ENCODE data around the gene PAX3. TPM values are rescaled to one million over a fixed set of nuclear protein-coding genes. Genes with fewer than 3 reads are reported as not detected.

The PAX3 gene
- total RNA-seq, 1 donor from 2014 or later: not detected

DNA sequence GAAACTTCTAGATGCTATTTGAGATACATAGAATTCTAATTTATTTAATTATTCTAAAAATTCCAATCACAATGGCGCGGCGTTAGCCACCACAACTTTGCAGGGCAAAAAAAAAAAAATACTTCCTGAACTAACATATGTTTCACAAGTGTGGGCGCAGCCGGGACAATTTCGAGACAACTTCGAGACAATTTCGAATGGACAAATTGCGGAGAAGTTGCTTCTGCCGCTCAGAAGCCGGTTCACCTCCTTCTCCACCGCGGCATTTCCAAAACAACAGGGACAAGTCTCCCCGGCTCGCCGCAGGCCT lies 842 bp downstream of the PAX3 start:
- DNase-seq (ENCODE audit: low spot score): no peak
- Mint-ChIP-seq H3K4me3 (no peak overlapping the region), H3K4me1 (ENCODE audit: low read depth) (peaks cover 5% of the 10 kb centered on the region), H3K27ac (no peak overlapping the region), H3K36me3 (ENCODE audit: low read depth) (peaks cover 3% of the 10 kb centered on the region), H3K27me3 (ENCODE audit: insufficient read depth) (peaks cover 90% of the 10 kb centered on the region), H3K9me3 (peaks cover 7% of the 10 kb centered on the region)
- intact Hi-C loops (cut with micrococcal nuclease): loop anchor here (5.0 kb wide), 1 partner anchor 56 kb away; no protein-coding TSS in a partner anchor

DNA sequence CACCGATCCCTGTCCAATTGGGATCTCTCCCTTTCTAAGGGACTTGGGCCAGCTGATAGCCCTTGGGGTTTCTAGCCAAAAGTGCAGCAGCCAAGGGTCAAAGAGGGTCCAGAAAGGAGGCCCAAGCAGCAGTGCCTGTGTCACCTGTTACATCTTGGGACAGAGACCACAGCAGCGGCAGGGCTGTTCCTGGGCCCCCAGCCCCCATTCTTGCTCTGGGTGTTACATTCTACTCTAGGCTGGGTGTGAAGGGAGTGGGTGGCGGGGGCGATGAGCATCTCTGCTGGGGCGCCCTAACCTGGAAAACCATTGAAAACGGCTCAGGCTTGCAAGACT lies 1.2 kb downstream of the PAX3 start:
- peaks cover 5% of the 10 kb centered on the region for H3K4me1 Mint-ChIP-seq (ENCODE audit: low read depth)
- H3K27ac Mint-ChIP-seq: peak overlapping the region; percentile 34
- peaks cover 3% of the 10 kb centered on the region for H3K36me3 Mint-ChIP-seq (ENCODE audit: low read depth)
- intact Hi-C loops (cut with micrococcal nuclease): loop anchor here (2.0 to 5.0 kb wide), 2 partner anchors 17 to 55 kb away; no protein-coding TSS in a partner anchor
- no peak overlapping the region for H3K4me3 Mint-ChIP-seq
- H3K27me3 Mint-ChIP-seq (ENCODE audit: insufficient read depth): peaks cover 90% of the 10 kb centered on the region
- DNase-seq (ENCODE audit: low spot score): no peak
- H3K9me3 Mint-ChIP-seq: peaks cover 7% of the 10 kb centered on the region

GRCh38 chr2:222296911-222297599 lies 1.7 kb downstream of the PAX3 start:
- Mint-ChIP-seq H3K9me3 (peaks cover 7% of the 10 kb centered on the region), H3K4me1 (ENCODE audit: low read depth) (peaks cover 5% of the 10 kb centered on the region), H3K4me3 (peak overlapping the region; percentile 33), H3K27ac (peak overlapping the region; percentile 58), H3K27me3 (ENCODE audit: insufficient read depth) (peaks cover 90% of the 10 kb centered on the region), H3K36me3 (ENCODE audit: low read depth) (peaks cover 3% of the 10 kb centered on the region)
- intact Hi-C loops (cut with micrococcal nuclease): loop anchor here (2.0 to 5.0 kb wide), 2 partner anchors 18 to 55 kb away; no protein-coding TSS in a partner anchor
- no peak for DNase-seq (ENCODE audit: low spot score)

DNA sequence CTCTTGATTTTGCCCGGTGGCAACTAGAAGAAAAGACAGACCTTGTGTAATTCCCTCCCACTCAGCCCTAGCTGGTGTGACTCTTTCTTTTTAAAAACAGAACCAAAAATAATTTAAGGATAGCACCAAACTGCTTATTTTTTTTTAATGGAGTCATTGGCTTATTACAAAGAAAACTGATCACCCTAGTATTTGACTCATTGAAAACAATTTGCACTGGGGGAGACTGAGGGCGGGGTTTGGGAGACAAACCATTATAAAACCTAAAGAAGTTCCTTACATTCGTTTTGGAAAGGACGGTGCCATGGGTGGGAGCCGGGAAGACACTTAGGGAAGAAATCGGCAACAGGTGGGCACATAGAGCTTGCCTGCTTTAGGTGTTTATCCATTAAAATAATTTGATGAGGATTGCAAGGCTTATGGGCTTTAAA lies 2.5 kb downstream of the PAX3 start:
- H3K9me3 Mint-ChIP-seq: peaks cover 7% of the 10 kb centered on the region
- H3K4me1 Mint-ChIP-seq (ENCODE audit: low read depth): peaks cover 5% of the 10 kb centered on the region
- no peak for DNase-seq (ENCODE audit: low spot score)
- no peak overlapping the region for H3K4me3 Mint-ChIP-seq
- peaks cover 89% of the 10 kb centered on the region for H3K27me3 Mint-ChIP-seq (ENCODE audit: insufficient read depth)
- peak overlapping the region; percentile 8 for H3K27ac Mint-ChIP-seq
- intact Hi-C loops (cut with micrococcal nuclease): loop anchor here (2.0 to 5.0 kb wide), 2 partner anchors 18 to 54 kb away; no protein-coding TSS in a partner anchor
- H3K36me3 Mint-ChIP-seq (ENCODE audit: low read depth): peaks cover 3% of the 10 kb centered on the region

- Mint-ChIP-seq H3K4me3 (peak overlapping the region; percentile 67), H3K4me1 (ENCODE audit: low read depth) (peaks cover 5% of the 10 kb centered on the region), H3K27me3 (ENCODE audit: insufficient read depth) (peaks cover 85% of the 10 kb centered on the region), H3K36me3 (ENCODE audit: low read depth) (peaks cover 3% of the 10 kb centered on the region), H3K27ac (peak overlapping the region; percentile 85), H3K9me3 (peaks cover 7% of the 10 kb centered on the region)
- intact Hi-C loops (cut with micrococcal nuclease): loop anchor here (2.0 to 5.0 kb wide), 2 partner anchors 19 to 53 kb away; no protein-coding TSS in a partner anchor
- no peak for DNase-seq (ENCODE audit: low spot score)
These were observed 3.3 kb downstream of the PAX3 start for GRCh38 chr2:222295368-222296062.

DNA sequence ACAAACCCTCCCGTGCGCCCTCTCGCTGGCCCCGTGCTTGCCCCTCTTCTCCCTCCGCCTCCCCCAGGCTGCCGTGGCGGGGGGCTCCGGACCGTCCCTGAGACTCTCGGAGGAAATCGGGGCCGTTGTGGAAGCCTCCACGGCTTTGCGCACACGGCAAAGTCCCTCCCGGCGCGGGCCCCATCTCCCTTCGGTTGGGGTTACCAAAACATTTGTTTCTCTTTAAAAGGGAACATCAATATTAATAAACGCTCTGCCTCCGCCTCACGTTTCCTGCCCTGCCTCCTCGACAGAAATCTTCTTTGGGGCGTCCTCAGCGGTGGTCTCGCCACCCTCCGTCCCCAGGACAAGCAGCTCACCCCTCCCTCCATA lies 3.8 kb downstream of the PAX3 start:
- Mint-ChIP-seq H3K27ac (peak overlapping the region; percentile 85), H3K4me3 (peak overlapping the region; percentile 67), H3K4me1 (ENCODE audit: low read depth) (peaks cover 5% of the 10 kb centered on the region), H3K27me3 (ENCODE audit: insufficient read depth) (peaks cover 86% of the 10 kb centered on the region), H3K36me3 (ENCODE audit: low read depth) (peaks cover 5% of the 10 kb centered on the region), H3K9me3 (peaks cover 10% of the 10 kb centered on the region)
- intact Hi-C loops (cut with micrococcal nuclease): loop anchor here (5.0 kb wide), 1 partner anchor 53 kb away; no protein-coding TSS in a partner anchor
- no peak for DNase-seq (ENCODE audit: low spot score)

DNA sequence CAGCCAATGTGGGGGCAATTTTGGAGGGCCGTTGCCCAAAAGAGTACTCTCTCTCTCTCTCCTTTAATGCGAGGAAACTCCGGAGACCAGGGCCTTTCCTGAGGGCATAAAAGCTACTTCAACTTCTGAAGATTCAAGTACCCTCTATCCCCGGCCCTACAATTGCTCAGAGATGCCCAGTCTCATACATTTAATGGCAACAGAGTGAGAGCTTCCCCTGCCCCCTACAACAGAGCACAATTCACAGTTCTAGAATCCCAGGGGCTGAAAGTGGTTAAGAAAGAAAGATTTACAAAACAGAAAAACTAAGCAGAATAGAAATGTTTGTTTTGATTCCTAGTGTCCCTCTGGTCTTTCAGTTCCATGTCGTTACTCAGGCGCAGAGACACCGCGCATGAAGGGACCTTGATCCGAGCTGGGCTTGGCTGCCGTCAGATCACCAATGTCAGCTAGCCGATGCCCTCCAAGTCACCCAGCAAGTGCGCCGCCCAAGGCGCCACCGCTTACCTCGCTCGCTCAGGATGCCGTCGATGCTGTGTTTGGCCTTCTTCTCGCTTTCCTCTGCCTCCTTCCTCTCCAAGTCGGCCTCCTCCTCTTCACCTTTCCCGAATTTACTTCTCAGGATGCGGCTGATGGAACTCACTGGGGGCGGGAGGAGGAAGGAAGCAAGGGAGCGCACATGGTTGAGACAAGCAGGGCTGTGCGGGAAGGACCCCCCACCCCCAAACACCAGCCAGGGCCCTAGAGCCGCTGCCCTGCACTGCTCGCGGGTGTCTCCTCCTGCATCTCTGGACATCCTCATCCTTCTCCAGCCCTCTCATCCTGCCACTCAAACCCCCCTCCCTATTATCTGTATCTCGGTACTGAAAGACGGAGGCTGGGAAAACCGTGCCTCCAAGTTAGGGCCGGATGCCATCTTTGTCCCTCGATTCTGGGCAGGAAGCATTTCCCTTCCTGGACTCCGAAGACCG lies 4.9 kb downstream of the PAX3 start:
- Mint-ChIP-seq H3K4me3 (no peak overlapping the region), H3K36me3 (ENCODE audit: low read depth) (peaks cover 4% of the 10 kb centered on the region), H3K27ac (peak overlapping the region; percentile 29), H3K27me3 (ENCODE audit: insufficient read depth) (peaks cover 86% of the 10 kb centered on the region), H3K9me3 (peaks cover 6% of the 10 kb centered on the region), H3K4me1 (ENCODE audit: low read depth) (peaks cover 5% of the 10 kb centered on the region)
- DNase-seq (ENCODE audit: low spot score): no peak
- intact Hi-C loops (cut with micrococcal nuclease): no loop called here

- Mint-ChIP-seq H3K4me1 (ENCODE audit: low read depth) (peaks cover 5% of the 10 kb centered on the region), H3K27ac (no peak overlapping the region), H3K9me3 (peaks cover 4% of the 10 kb centered on the region), H3K27me3 (ENCODE audit: insufficient read depth) (peaks cover 92% of the 10 kb centered on the region), H3K4me3 (no peak overlapping the region), H3K36me3 (ENCODE audit: low read depth) (peaks cover 4% of the 10 kb centered on the region)
- intact Hi-C loops (cut with micrococcal nuclease): no loop called here
- DNase-seq (ENCODE audit: low spot score): no peak
These were observed 6.4 kb downstream of the PAX3 start for GRCh38 chr2:222292149-222293134.

GRCh38 chr2:222291485-222291841 lies 7.3 kb downstream of the PAX3 start:
- intact Hi-C loops (cut with micrococcal nuclease): no loop called here
- H3K9me3 Mint-ChIP-seq: peaks cover 4% of the 10 kb centered on the region
- no peak overlapping the region for H3K4me3 Mint-ChIP-seq
- peaks cover 5% of the 10 kb centered on the region for H3K4me1 Mint-ChIP-seq (ENCODE audit: low read depth)
- no peak overlapping the region for H3K27ac Mint-ChIP-seq
- H3K36me3 Mint-ChIP-seq (ENCODE audit: low read depth): peaks cover 4% of the 10 kb centered on the region
- no peak for DNase-seq (ENCODE audit: low spot score)
- H3K27me3 Mint-ChIP-seq (ENCODE audit: insufficient read depth): peaks cover 90% of the 10 kb centered on the region

DNA sequence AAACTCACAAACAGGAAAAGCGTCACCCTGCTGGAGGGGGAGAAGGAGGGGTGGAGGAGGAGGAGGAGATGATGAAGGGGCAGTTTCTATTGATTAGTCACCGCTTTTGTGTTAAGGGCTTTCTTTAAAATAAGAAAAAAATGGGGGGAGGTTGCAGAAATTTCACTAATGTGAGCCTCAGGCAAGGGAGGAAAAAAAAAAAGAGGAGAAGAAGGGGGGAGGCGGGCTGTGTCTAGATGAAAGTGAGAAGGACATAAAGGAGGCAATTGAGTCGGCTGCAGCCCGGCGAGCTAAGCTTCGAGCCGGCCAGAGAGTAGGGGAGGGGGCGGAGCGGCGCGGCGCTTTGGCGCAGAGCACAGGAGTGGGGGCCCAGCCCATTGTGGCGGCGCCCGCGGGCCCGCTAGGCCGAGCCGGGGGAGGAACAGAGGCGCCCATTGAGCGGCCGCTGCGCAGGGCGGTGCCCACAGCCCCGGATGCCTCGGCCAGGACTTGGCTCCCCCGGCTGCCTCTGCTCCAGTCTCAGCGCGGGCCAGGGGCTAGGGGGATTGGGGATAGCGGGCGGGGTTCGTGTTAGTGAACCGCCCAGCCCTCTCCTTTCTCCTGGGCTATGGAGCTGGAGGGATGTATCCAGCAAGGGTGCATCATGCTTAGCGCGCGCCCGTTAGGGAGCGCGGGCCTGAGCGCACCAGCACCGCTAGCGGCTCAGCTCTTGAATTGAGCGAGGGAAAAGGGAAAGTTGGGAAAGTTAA lies 7.9 kb downstream of the PAX3 start:
- intact Hi-C loops (cut with micrococcal nuclease): no loop called here
- Mint-ChIP-seq H3K4me1 (ENCODE audit: low read depth) (peaks cover 5% of the 10 kb centered on the region), H3K36me3 (ENCODE audit: low read depth) (peaks cover 2% of the 10 kb centered on the region), H3K27ac (peak overlapping the region; percentile 29), H3K4me3 (no peak overlapping the region), H3K27me3 (ENCODE audit: insufficient read depth) (peaks cover 86% of the 10 kb centered on the region), H3K9me3 (peaks cover 4% of the 10 kb centered on the region)
- DNase-seq (ENCODE audit: low spot score): no peak

GRCh38 chr2:222290401-222290735 lies 8.4 kb downstream of the PAX3 start:
- peaks cover 82% of the 10 kb centered on the region for H3K27me3 Mint-ChIP-seq (ENCODE audit: insufficient read depth)
- no peak overlapping the region for H3K4me3 Mint-ChIP-seq
- peaks cover 4% of the 10 kb centered on the region for H3K9me3 Mint-ChIP-seq
- peak overlapping the region; percentile 29 for H3K27ac Mint-ChIP-seq
- H3K4me1 Mint-ChIP-seq (ENCODE audit: low read depth): peaks cover 5% of the 10 kb centered on the region
- DNase-seq (ENCODE audit: low spot score): no peak
- H3K36me3 Mint-ChIP-seq (ENCODE audit: low read depth): peaks cover 2% of the 10 kb centered on the region
- intact Hi-C loops (cut with micrococcal nuclease): no loop called here
